NCI-H1105 (cell line): ENCODE measurements around the gene ANAPC1.
"Not testable (repeated sequence)": the region's sequence is repeated elsewhere in the genome, so short reads cannot be mapped to it uniquely, and the experiment has no call there.

Experiments
- DNase-seq: peaks from one replicate; lab custom pipeline; 2025; lab: John Stamatoyannopoulos, UW

Gene ANAPC1

DNA sequence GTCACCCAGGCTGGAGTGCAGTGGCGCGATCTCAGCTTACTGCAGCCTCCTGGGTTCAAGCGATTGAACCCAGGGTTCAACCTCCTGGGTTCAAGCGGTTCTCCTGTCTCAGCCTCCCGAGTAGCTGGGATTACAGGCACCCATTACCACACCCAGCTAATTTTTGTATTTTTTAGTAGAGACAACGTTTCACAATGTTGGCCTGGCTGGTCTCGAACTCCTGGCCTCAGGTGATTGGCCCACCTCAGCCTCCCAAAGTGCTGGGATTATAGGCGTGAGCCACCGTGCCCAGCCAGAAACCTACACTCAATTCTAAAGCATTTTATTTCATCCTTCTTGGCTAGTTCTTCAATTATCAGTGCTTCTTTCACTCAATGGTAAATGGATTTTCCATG, 21.5 kb upstream of the ANAPC1 start:
- DNase-seq, result not testable (repeated sequence)

GRCh38 chr2:111904726-111905474, 20.9 kb upstream of the ANAPC1 start:
- DNase-seq, result no peak

- no peak for DNase-seq
Measured at GRCh38 chr2:111903930-111904439, 20.0 kb upstream of the ANAPC1 start.

- no peak for DNase-seq
Measured at GRCh38 chr2:111903516-111903915, 19.5 kb upstream of the ANAPC1 start.

DNA sequence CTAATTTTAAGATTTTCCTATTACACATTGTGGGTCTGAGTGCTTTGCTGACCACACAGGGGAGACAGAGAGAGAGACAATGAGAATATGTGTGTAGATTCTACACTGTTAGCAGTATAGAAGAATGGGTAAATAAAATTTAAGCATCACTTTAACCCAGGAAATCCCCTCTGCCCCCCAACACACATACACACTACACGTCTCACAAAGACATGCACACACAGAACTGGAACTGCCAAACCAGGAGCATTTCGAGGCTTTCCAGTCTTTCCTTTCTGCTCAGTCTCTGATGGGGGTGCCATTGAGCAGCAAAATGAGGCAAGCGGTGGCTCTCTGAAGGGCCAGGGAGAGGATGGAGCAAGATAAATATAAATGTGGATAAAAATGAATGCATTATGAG, 16.9 kb upstream of the ANAPC1 start:
- no peak for DNase-seq

DNA sequence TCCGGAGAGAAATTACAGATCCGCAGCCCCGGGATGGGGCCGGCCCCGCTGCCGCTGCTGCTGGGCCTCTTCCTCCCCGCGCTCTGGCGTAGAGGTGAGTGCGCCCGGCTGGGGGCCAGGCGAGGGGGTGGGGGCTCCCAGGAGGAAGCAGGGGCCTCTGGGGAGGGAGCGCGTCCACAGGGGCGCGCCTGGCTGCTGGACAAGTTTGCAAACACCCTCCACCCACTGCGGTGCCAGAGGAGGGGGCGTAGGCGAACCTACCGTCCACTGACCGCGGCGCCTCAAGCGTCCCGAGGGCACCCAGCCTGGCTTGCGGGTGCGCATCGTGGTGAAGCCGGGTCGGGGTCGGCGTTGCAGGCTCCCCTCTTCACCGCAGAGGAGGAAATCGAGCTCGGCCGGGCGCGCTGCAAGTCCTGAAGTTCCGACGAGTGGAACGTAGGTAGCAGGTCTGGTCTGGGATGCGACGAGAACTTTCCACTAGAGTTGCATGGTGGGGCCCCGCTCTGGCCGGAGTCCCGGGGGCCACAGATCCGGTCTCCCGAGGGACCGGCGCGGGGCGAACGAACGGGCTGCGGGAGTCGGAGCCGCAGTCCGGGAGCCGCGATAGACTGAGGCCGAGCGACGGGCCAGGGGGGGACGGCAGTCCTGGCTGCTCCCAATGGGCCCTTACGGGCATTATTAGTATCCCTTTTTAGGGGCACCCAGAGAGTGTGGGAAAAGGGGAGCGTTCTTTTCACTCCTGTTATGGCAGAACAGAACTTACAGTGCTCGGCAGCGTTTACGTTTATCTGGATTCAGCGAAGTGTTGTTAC, 14.9 kb upstream of the ANAPC1 start:
- DNase-seq, result no peak

- peak; percentile 68 for DNase-seq
Measured at GRCh38 chr2:111897924-111898702, 14.1 kb upstream of the ANAPC1 start, which contains the start of gene MERTK. Gene MERTK (plus strand): TSS chr2:111898607. CDS start chr2:111898736, 129 bp downstream.

DNA sequence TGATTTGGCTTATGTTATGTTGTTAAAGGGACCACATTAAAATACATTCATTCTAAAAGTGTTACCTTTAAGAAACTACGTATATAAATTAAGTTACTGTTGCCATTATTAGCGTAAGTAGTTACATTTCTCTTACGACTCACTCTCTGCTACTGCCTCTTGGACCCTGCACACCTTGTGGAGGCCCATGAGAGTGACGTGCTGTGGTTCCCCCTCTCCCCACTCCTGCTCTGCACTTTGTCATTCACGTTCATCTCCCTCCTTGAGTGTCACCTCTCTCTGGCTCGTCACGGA, 13.6 kb upstream of the ANAPC1 start:
- no peak for DNase-seq

GRCh38 chr2:111896576-111896975, 12.6 kb upstream of the ANAPC1 start:
- DNase-seq, result peak; percentile 50

DNA sequence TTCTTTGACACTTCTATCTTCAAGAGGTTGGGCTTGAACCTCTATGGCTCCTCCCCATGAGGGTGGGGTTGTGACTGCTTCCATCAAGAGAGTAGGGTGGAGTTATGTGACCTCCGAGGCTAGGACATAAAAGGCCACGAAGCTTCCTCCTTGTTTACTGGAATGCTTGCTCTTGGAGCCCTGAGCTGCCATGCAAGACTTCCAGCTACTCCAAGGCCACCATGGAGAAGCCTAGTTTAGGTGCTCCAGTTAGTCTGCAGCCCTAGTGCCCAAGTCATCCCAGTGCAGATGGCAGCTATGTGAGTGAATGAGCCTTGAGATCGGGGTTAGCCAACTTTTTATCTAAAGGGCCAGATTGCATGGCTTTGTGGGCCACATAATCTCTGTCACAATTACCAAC, 12.0 kb upstream of the ANAPC1 start:
- no peak for DNase-seq

DNA sequence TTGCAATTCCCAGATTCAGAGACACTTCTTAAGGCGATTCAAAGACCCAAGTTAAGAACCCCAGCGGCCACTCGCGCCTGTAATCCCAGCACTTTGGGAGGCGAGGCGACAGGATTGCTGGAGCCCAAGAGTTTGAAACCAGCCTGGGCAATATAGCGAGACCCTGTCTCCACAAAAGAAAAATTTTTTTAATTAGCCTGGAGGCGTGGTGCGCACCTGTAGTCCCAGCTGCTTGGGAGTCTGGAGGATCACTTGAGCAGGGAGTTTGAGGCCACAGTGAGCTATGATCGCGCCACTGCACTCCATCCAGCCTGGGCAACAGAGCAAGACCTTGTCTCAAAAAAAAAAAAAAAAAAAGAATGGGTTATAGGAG, 585 bp upstream of the ANAPC1 start:
- DNase-seq, result no peak

DNA sequence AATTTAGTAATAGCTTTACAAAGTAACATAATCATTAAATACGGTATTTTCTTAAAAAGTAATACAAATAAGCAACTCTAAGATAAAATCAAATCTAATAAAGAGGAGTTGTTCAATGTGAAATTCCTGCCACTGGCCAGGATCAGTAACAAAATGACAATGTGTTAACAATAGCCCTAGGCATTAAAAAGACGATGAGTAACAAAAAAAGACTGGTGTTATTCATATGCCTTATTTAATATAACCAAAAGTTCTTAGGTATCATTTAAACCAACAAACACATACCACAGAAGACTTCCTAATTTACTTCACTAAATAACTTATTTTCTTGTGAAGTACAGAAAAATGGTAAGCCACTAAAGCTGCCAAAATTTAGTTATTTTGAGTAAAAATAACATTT, 11.2 kb downstream of the ANAPC1 start:
- not testable (repeated sequence) for DNase-seq

GRCh38 chr2:111865124-111865523, 18.9 kb downstream of the ANAPC1 start:
- DNase-seq, result not testable (repeated sequence)

DNA sequence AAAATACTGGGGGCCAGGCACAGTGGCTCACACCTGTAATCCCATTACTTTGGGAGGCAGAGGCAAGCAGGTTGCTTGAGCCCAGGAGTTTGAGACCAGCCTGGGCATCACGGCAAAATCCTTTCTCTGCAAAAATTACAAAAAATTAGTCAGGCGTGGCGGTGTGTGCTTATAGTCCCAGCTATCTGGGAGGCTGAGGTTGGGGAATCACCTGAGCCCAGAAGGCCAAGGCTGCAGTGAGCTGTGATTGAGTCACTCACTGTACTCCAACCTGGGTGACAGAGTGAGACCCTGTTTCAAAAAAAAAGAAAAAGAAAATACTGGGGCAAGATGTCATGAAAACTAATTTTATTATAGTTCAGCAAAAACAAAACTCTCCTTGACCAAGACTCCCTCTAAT, 24.0 kb downstream of the ANAPC1 start:
- not testable (repeated sequence) for DNase-seq

DNA sequence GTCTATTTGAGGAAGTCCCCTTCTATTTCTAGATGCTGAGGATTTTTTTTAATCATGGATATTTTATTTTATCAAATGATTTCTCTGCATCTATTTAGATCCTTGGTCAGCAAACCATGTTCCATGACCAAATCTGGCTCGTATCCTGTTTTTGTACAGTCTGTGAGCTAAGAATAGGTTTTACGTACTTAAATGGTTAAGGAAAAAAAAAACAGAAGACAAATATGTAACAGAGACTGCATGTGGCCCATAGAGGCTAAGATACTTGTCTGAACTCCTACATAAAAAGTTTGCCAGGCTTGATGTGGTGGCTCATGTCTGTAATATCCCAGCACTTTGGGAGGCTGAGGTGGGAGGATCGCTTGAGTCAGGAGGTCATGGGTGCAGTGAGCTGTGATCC, 31.4 kb downstream of the ANAPC1 start:
- not testable (repeated sequence) for DNase-seq

- peak; percentile 0 for DNase-seq
Measured at GRCh38 chr2:111850646-111851045, 33.3 kb downstream of the ANAPC1 start.

DNA sequence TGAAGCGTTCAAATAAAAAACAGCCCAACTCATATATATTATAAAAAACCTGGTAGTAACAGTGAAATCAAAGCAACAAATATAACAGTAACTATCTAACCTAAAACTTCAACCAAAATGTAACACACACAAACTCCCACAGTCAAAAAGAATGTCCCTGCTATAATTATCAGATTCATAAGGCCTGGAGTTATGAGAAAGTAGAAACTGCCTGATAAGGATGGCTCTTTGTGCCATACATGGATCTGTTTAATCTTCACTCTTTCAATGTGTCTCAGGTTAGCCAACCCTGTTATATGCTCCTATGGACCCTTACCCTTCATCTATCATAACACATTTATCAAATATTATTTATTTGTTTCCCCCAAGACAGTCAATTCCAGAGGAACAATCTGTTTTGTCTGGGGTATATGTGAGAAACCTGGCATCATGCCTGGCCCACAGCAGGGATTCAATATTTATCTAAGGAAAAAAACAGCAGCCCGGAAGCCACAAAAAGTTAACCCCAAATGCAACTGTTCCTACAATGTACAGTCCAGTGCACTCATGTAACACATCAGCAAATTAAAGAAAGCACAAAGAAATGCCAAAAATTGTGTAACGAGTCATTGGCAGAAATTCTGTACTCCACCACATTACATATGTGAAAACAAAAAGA, 44.2 kb downstream of the ANAPC1 start:
- not testable (repeated sequence) for DNase-seq

DNA sequence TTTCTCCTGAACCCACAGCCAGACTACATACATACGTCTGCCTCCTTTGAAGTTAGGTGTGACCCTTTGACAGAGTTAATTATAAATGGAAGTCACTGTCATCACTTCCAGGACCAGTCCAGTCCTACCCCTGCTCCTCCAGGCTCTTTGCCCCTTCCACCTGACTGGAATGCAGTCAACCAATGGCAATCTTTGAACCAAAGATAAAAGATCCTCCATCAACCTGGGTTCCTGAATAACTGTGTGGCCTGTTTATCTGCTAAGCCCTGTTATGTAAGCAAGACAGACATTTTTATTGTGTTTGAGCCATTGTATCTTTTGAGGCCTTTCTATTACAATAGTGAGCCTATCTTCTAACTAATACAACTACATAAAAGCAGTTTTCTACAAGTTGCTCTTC, 45.0 kb downstream of the ANAPC1 start:
- not testable (repeated sequence) for DNase-seq

DNA sequence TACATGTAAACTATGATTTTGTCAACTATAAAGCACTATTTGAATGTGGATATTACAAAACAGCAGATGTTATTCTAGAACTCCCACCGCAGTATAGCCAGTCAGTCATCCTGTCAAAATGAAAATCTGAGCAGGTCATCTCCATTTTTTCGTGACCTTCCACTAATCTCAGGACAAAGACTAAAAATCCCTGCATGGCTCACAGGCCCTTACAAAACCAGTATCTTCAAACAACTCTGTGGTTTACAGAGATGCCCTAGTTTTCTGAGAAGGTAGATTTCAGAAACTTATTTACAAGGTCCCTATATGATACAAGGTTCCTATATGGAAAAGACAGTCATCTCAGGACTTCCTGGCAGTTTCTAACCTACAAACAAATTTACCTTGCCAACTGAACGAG, 49.8 kb downstream of the ANAPC1 start:
- not testable (repeated sequence) for DNase-seq

DNA sequence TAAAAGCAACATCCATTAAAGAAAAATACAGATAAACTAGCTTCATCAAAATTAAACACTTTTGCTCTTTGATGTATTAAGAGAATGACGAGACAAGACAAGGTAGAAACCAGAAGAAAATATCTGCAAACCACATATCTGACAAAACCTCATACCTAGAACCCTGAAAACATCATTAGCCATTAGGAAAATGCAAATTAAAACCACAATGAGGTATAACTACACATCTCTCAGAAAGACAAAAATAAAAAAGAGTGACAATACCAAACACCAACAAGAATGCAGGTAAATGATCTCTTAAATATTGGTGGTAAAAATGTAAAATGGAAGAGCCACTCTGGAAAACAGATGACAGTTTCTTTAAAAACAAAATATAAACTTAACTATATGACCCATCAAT, 53.5 kb downstream of the ANAPC1 start:
- DNase-seq, result not testable (repeated sequence)

GRCh38 chr2:111828217-111828766, 55.7 kb downstream of the ANAPC1 start:
- not testable (repeated sequence) for DNase-seq
